GM06990 (cell line): ENCODE results near the gene NDUFA13.

ENCODE experiments used
- DNase-seq: peaks from one replicate; pipeline ENCODE4 v3.0.0-alpha.2; 2011; ENCODE audit not compliant: insufficient read length; ENCODE audit errors: extremely low read depth
- H3K27me3 ChIP-seq: replicated peaks from 2 replicates; pipeline ENCODE4 v1.6.0; 2011; ENCODE audit warnings: low read length; ENCODE audit not compliant: control insufficient read depth, insufficient read depth
- H3K36me3 ChIP-seq: 2 replicates; pipeline ENCODE4 v1.5.1; 2011; ENCODE audit warnings: low read length; ENCODE audit not compliant: control insufficient read depth, insufficient read depth
- H3K4me3 ChIP-seq: replicated peaks from 2 replicates; pipeline ENCODE4 v1.5.1; 2011; ENCODE audit warnings: low read depth, mild to moderate bottlenecking, control low read depth, low read length
- CTCF ChIP-seq: IDR thresholded peaks from 2 replicates; pipeline ENCODE4 v1.5.1; 2011; ENCODE audit warnings: low read length, control low read depth, mild to moderate bottlenecking, inconsistent platforms; ENCODE audit not compliant: insufficient read depth, poor library complexity, severe bottlenecking

The NDUFA13 gene

GRCh38 chr19:19514881-19515641 is 964 bp upstream of the NDUFA13 start, which contains the start of gene TSSK6:
TSSK6 (minus strand) TSS chr19:19515548; CDS start chr19:19515427, 121 bp downstream.
- H3K27me3 ChIP-seq = no peaks in the 10 kb centered on the region
- DNase-seq = no peak
- H3K4me3 ChIP-seq = peak within 1 kb of the TSS; percentile 92
- H3K36me3 ChIP-seq = peaks cover 7% of the 10 kb centered on the region
- TF ChIP-seq CTCF = no peak

DNA sequence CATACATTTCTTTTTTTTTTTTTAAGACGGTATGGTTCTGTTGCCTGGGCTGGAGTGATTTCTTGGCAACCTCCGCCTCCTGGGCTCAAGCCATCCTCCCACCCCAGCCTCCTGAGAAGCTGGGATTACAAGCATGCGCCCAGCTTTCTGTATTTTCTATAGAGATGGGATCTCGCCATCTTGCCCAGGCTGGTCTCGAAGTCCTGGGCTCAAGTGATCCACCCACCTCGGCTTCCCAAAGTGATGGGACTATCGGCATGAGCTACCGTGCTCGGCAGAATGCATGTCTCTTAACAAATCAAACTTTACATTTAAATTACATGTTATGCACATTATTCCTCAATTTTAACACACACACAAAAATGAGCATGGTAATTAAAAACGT is 1.2 kb downstream of the NDUFA13 start:
- DNase-seq = no peak
- peak overlapping the region; percentile 92 for H3K4me3 ChIP-seq
- no peak for TF ChIP-seq CTCF
- H3K36me3 ChIP-seq = peaks cover 9% of the 10 kb centered on the region
- H3K27me3 ChIP-seq = no peaks in the 10 kb centered on the region

DNA sequence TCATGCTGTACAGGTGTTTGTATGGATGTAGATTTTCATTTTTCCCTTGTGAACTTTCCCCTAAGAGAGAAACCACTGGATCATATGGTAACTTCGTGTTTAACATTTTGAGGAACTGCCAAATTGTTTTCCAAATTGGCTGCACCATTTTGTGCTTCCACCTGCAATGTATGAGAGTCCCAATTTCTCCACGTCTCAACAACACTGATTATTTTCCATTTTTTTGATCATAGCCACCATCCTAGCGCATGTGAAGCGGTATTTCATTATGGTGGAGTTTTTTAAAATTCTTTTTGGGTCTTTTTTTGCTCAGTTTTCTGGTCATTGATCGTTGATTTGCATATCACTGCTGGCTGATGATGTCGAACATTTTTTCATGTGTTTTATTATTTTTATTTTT is 5.0 kb downstream of the NDUFA13 start:
- no peak for TF ChIP-seq CTCF
- H3K36me3 ChIP-seq = peaks cover 9% of the 10 kb centered on the region
- H3K27me3 ChIP-seq = no peaks in the 10 kb centered on the region
- no peak overlapping the region for H3K4me3 ChIP-seq
- DNase-seq = no peak

- Histone ChIP-seq H3K36me3 (peaks cover 17% of the 10 kb centered on the region), H3K27me3 (no peaks in the 10 kb centered on the region), H3K4me3 (no peak overlapping the region)
- TF ChIP-seq CTCF = no peak
- DNase-seq = no peak
These were observed 7.2 kb downstream of the NDUFA13 start for GRCh38 chr19:19523177-19523576.

DNA sequence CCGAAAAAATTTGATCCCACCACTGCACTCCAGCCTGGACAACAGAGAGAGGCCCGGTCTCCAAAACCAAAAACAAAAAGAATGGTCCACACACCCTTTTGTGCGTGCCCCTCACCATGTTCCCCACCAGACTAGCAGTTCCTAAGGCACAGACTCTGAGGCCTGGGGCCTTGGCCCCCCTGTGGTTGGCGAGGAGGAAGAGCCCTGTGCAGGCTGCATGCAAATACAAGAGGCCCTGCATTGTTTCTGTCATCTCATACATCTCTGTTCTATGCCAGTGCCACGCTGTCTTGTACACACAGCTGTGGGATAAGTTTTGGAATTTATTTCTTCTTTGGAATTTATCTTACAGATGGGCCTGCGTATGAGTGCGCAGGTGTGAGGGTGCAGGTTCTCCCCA is 8.0 kb downstream of the NDUFA13 start:
- TF ChIP-seq CTCF = peak; percentile 8
- peaks cover 19% of the 10 kb centered on the region for H3K36me3 ChIP-seq
- DNase-seq = no peak

More for the DNA sequence above, 8.0 kb downstream of the NDUFA13 start:
- H3K27me3 ChIP-seq = no peaks in the 10 kb centered on the region
- no peak overlapping the region for H3K4me3 ChIP-seq
